GM21529 (cell line): ENCODE results near the gene IKBKE.

Experiments
- ATAC-seq: cut with Tn5 transposase; IDR thresholded peaks from one replicate; pipeline ENCODE4 v1.9.1; 2021; ENCODE audit not compliant: unreplicated experiment

IKBKE gene

DNA sequence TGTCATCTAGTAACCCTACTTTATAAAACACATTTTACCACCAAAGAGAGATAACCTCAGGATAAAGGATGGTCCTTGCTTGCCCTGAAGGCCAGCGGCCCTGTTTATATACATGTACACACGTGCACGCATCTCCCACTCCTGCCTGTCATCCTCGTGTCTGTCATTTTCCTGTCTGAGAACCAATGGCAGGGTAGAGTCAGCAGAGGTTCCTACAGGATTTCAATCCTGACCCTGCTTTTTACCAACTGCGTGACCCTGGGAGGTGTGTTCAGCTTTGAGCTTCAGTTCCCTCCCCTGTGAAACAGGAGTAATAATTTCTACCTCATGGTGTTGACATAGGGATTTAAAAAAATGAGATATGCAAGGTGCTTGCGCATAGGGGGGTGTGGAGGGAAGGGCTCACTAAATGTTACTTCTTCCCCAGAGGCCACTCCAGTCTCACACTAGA lies 24.8 kb downstream of the IKBKE start:
- no peak for ATAC-seq

GRCh38 chr1:206495493-206496046 lies 25.3 kb downstream of the IKBKE start:
- ATAC-seq: peak; percentile 20

GRCh38 chr1:206496131-206496793 lies 26.0 kb downstream of the IKBKE start:
- ATAC-seq: peak; percentile 75

DNA sequence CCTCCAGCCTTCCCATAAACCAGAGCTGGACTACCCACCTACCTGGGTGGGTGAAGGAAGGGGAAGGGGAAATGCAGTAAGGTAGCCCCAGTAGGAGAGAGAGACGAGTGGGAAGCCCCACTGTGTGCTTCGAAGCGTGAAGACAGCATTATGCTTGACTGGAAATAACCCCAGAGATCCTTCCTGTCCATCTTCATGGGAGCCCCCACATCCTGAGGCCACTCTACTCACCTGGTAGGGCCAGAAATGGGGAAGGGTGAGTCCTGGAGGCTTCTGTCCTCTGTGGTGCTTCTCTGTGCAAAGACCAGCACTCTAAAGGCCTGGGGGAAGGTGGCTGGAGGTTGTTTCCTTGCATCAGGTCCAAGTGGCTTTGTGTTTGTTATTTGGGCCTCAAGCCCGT lies 27.1 kb downstream of the IKBKE start:
- no peak for ATAC-seq

GRCh38 chr1:206497774-206498173 lies 27.5 kb downstream of the IKBKE start:
- no peak for ATAC-seq

GRCh38 chr1:206498685-206499084 lies 28.4 kb downstream of the IKBKE start:
- ATAC-seq: no peak

DNA sequence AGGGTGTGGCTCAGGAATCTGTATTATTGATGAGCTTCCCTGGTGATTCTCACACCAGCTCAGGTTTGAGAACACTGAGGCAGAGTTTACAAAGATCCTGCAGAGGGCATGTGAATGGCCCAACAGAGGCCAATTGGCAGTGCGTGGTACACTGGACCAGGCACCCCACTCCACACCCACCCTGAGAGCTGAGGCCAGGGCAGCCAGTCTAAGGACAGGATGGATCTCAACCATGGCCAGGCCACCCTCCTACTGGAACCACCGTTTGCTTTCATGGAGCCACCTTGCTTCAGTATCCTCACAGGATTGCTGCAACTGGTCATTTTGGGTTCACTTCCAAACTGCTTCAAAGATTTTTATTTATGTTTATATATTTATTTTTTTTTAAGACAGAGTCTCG lies 29.8 kb downstream of the IKBKE start:
- ATAC-seq: no peak

GRCh38 chr1:206501881-206502280 lies 31.6 kb downstream of the IKBKE start:
- no peak for ATAC-seq

DNA sequence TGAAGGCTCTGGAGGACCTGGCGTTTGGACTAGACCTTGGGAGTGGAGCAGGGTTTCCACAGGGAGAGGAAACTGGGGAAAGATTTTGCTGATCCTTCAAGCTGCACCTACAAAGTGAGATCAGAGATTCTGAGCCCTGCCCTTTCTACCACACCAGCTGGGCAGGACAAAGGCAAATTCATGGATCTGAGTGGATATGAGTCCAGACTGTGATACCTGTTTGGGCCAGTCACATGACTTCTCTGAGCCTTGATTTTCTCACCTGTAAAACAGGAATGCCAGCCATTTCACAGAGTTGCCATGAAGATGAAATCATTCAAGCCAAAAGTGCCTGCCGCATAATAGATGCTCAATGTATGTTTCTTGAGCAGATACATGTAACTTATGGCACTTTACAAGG lies 32.1 kb downstream of the IKBKE start:
- ATAC-seq: no peak

- no peak for ATAC-seq
Observed at GRCh38 chr1:206502812-206503211, 32.5 kb downstream of the IKBKE start.

DNA sequence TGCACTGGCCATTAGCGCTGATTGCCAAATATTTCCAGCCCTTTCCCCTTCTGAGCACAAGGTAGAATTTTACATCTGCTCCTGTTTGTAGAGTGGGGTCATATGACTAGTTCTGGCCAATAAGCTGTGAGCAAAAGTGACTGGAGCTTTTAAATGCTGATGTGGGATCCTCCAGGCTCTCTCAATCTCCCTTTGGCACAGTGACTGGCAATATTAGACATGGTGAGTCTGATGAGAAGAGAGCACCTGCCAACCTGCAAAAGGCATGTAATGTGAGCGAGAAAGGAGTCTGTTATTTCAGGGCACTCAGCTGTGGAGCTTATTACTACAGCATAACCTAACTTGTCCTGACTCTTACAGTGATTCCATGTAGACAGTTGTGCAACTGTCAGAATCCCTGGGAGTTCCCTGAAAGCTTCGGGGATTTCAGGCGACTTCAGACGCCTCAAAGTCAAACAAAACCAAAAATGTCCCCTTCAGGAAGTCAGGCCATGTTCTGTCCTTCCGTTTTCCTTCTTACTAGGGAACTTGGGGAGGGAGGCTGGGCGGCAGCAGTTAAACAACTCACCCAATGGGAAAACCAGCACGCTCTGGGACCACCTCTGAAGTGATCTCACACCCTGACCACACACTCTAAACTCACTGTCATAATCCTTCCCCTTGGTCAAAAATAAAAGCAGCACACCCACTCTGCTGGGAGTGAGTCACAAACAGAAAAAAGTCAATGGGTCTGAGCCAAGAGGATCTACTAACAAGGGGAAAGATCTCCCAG lies 33.5 kb downstream of the IKBKE start:
- peak; percentile 75 for ATAC-seq

GRCh38 chr1:206504363-206504713 lies 34.1 kb downstream of the IKBKE start:
- no peak for ATAC-seq

- ATAC-seq: no peak
Observed at GRCh38 chr1:206505702-206506355, 35.6 kb downstream of the IKBKE start.

- peak; percentile 14 for ATAC-seq
Observed at GRCh38 chr1:206506405-206507283, 36.4 kb downstream of the IKBKE start.

GRCh38 chr1:206507284-206508129 lies 37.2 kb downstream of the IKBKE start, which contains the start of gene RASSF5:
Gene RASSF5 (plus strand): TSS chr1:206507531. CDS start chr1:206507603, 72 bp downstream.
- ATAC-seq: peak; percentile 50

- no peak for ATAC-seq
Observed at GRCh38 chr1:206508130-206508889, 38.0 kb downstream of the IKBKE start.

GRCh38 chr1:206508956-206509355 lies 38.7 kb downstream of the IKBKE start:
- no peak for ATAC-seq

DNA sequence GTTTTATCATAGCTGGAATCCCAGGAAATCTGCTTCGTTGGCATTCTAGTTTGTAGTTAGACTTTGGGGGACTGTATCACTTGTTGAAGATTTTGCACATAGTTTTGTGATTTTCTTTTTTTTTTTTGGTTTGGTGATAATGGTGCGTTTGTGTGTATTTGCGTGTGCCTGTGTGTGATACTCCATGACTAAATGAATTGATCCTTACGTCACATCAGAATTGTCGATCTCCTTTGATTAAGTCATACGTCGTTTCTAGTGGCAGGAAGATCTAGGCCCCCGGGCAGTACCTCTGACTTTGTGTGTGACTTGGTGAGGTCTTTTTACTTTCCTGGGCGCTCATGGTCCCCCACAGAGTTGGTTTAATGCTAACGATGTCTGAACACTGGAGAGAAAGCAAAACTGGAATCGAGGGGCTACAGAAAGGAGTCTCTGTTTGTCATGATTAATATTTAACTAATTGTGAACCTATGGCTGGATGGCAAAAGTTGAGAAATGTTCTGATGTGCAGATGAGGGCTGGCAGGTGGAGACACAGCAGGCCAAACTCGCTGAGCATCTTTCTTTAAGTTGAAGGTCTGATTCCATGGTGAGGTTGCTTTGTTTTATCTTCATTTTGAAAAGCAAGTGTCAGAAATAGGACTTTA lies 39.5 kb downstream of the IKBKE start:
- ATAC-seq: no peak

DNA sequence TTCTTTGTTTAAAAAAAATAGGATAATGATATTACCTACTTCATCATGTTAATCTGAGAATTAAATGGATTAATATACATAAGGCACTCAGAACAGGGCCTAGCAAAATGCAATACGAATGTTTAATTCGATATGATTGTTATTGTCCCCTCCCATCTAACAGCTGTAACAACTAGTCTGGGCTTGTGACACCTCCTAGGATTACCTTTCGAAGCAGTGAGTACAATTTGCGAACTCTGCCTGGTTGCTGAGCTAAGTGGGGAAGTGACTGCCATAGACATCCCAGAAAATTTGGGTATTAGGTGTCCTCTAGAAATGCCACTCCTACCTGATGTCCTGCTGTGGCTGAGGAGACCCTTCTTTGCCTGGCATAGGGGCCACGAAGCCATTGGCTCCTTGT lies 40.1 kb downstream of the IKBKE start:
- no peak for ATAC-seq
